Liver (tissue), 3 donors: ENCODE data around the gene KRT222.

Experiments used
- ATF3 ChIP-seq: IDR thresholded peaks from 2 replicates; pipeline ENCODE4 v1.6.1; 2016; ENCODE audit warnings: antibody characterized with exemption
- CTCF ChIP-seq: fragments of 150-350 bp; IDR thresholded peaks from 2 replicates; pipeline ENCODE4 v1.5.1; 2017; ENCODE audit warnings: improper control_type of control experiment, low read depth, low read length; ENCODE audit not compliant: missing input control
- HNF4A ChIP-seq, 2 donors: conservative IDR thresholded peaks; 2 replicates each; pipeline ENCODE4 v1.6.1; 2016; ENCODE audit warnings: antibody characterized with exemption in 2 of 2, mild to moderate bottlenecking in 2 of 2
- JUND ChIP-seq, 2 donors: IDR thresholded peaks; 2 replicates each; pipeline ENCODE4 v1.6.1; 2016; ENCODE audit warnings: antibody characterized with exemption in 2 of 2
- MAX ChIP-seq: IDR thresholded peaks from 2 replicates; pipeline ENCODE4 v1.6.1; 2016; ENCODE audit warnings: antibody characterized with exemption
- RAD21 ChIP-seq, 2 donors: IDR thresholded peaks; 2 replicates each; pipeline ENCODE4 v1.6.1; 2016; ENCODE audit warnings: antibody characterized with exemption in 2 of 2, mild to moderate bottlenecking in 2 of 2
- REST ChIP-seq: IDR thresholded peaks from 2 replicates; pipeline ENCODE4 v1.6.1; 2016; ENCODE audit warnings: antibody characterized with exemption, mild to moderate bottlenecking
- YY1 ChIP-seq: IDR thresholded peaks from 2 replicates; pipeline ENCODE4 v1.6.1; 2016; ENCODE audit warnings: antibody characterized with exemption, mild to moderate bottlenecking
- TF ChIP-seq, protein P1 (sequence below): IDR thresholded peaks from 2 replicates; pipeline ENCODE4 v1.6.1; 2016; ENCODE audit warnings: antibody characterized with exemption
- donor health status: healthy.
- donor health status: healthy.

DNA sequence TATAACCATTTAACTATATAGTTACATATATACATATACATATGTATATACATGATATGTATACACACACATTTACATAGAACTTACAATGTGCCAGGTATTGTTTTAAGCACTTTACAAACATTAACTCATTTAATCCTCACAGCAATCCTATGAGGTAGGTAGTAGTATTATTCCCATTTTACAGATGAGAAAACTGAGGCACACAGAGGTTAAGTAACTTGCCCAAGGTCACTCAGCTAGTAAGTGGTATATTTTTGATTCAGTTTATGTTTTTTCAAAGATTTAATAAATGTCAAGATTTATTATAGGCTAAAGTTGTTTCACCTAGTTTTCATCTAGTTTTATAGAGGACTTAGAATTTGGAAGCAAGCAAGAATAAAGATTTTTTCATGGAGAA lies 6.6 kb downstream of the KRT222 start:
- TF ChIP-seq CTCF, result no peak
- no peak for TF ChIP-seq YY1
- TF ChIP-seq RAD21 (IDR thresholded peaks at IDR 0.05), result no peak
- no peak for TF ChIP-seq REST
- TF ChIP-seq, protein P1, sequence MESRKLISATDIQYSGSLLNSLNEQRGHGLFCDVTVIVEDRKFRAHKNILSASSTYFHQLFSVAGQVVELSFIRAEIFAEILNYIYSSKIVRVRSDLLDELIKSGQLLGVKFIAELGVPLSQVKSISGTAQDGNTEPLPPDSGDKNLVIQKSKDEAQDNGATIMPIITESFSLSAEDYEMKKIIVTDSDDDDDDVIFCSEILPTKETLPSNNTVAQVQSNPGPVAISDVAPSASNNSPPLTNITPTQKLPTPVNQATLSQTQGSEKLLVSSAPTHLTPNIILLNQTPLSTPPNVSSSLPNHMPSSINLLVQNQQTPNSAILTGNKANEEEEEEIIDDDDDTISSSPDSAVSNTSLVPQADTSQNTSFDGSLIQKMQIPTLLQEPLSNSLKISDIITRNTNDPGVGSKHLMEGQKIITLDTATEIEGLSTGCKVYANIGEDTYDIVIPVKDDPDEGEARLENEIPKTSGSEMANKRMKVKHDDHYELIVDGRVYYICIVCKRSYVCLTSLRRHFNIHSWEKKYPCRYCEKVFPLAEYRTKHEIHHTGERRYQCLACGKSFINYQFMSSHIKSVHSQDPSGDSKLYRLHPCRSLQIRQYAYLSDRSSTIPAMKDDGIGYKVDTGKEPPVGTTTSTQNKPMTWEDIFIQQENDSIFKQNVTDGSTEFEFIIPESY, result no peak
- no peak for TF ChIP-seq ATF3
- no peak for TF ChIP-seq MAX
- TF ChIP-seq HNF4A (conservative IDR thresholded peaks at IDR 0.05), result no peak
- TF ChIP-seq JUND (IDR thresholded peaks at IDR 0.05), result no peak
